WI38 (cell line): ENCODE data around the gene SLC2A9.

Source experiments
- H3K4me3 ChIP-seq: 2 replicates; pipeline ENCODE4 v1.5.1; 2011; ENCODE audit warnings: low read depth, mild to moderate bottlenecking, control low read depth, low read length
- TF ChIP-seq, protein P1 (sequence below): IDR thresholded peaks from 2 replicates; pipeline ENCODE4 v1.5.1; 2012; ENCODE audit warnings: low read depth, mild to moderate bottlenecking, control low read depth, low read length

SLC2A9 gene

GRCh38 chr4:9924750-9925149 is 96.5 kb downstream of the SLC2A9 start:
- no peak overlapping the region for H3K4me3 ChIP-seq
- TF ChIP-seq, protein P1, sequence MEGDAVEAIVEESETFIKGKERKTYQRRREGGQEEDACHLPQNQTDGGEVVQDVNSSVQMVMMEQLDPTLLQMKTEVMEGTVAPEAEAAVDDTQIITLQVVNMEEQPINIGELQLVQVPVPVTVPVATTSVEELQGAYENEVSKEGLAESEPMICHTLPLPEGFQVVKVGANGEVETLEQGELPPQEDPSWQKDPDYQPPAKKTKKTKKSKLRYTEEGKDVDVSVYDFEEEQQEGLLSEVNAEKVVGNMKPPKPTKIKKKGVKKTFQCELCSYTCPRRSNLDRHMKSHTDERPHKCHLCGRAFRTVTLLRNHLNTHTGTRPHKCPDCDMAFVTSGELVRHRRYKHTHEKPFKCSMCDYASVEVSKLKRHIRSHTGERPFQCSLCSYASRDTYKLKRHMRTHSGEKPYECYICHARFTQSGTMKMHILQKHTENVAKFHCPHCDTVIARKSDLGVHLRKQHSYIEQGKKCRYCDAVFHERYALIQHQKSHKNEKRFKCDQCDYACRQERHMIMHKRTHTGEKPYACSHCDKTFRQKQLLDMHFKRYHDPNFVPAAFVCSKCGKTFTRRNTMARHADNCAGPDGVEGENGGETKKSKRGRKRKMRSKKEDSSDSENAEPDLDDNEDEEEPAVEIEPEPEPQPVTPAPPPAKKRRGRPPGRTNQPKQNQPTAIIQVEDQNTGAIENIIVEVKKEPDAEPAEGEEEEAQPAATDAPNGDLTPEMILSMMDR: no peak

DNA sequence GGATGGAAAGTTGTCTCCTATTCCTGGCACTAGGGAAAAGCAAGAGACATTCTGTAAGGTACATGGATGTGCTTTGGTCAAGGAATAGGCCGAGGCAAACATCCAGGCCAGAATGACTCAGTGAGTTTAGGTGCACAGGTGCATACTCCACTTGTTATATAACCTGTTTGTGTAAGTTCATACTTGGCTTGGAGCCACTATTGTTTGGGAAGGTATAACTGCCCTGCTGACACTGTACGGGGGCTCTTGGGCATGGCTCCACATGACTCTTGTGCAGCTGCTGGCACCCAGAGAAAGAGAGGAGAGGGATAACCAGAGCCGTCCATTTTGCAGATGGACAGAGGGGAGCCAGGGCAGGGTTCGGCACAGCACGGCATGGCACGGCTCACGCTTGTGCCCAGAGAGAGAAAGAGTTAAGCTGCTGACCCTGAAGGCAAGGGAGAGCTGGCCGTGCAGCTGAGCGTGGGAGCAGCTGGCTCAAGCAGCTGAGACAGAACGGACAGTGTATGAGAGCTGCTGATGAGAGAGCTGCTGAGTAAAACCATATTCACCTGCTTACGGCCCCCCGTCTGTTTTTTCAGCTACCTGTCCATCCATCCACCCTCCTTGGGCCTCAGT is 98.0 kb downstream of the SLC2A9 start:
- TF ChIP-seq, protein P1: no peak
- no peak overlapping the region for H3K4me3 ChIP-seq

- H3K4me3 ChIP-seq: no peak overlapping the region
- TF ChIP-seq, protein P1: no peak
Measured at GRCh38 chr4:9921326-9921725, 100.0 kb downstream of the SLC2A9 start.

- H3K4me3 ChIP-seq: no peak overlapping the region
- TF ChIP-seq, protein P1: no peak
Measured at GRCh38 chr4:9920029-9920428, 101.3 kb downstream of the SLC2A9 start.

DNA sequence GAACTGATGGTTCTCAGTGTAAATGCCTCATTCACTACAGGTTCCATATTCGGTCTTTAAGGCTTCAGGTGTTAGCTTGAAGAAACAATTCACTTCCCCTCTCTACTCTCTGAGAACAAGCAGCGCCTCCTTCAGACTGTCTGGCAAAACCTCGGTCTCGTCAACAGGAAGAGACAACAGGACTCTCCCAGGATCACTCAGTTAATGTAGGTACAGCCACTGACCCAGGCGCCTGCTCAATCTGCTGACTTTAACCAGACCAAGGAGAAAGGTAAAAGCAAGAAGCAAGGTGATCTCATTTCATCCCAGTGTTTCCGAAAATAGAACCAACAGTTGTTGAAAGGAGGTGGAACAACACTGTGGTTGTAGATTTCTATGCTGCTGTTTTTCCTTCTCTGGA is 102.2 kb downstream of the SLC2A9 start:
- TF ChIP-seq, protein P1: no peak

DNA sequence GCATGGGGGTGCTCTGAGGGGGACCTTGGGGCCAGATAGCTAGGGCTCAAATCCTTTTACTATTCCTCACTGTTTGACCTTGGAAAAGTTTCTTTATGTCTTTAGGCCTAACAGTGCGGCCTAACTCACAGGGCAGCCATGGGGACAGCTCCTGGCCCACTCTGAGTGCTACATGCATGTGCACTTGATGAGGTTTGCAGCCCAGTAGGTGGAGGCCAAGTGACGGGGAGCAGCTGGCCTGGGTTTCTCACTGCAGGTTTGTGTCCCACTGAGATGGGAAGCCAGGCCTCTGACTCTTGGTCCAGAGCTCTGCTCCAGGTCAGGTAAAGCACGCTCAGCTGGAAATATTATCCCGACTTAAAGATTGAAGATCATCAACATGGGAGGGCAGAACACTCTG is 102.8 kb downstream of the SLC2A9 start:
- TF ChIP-seq, protein P1: no peak
- H3K4me3 ChIP-seq: no peak overlapping the region

More for the DNA sequence above, 102.2 kb downstream of the SLC2A9 start:
- no peak overlapping the region for H3K4me3 ChIP-seq

DNA sequence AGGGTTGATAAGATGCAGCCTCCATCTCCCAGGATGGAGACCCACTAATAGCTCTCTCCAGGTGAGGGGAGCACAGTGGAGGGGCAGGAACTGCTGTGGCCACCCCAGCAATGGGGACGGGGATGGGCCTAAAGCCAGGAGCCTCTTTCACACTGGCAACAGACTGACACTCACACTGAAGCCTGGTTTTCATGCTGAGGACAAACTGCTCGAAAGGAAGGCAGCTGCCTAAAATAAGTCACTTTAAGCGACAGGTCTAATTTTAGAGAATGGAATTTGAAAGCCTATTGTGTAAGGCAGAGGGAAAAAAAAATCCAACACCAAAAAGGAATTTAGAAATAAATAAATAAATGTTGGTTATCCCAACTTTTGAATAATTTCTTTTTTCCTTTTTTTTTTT is 104.4 kb downstream of the SLC2A9 start:
- TF ChIP-seq, protein P1: no peak

More for the DNA sequence above, 104.4 kb downstream of the SLC2A9 start:
- H3K4me3 ChIP-seq: no peak overlapping the region
